Karpas-422 (cell line): Measurements from ENCODE around the gene CFAP210. TPM values are rescaled to one million over a fixed set of nuclear protein-coding genes. Genes with fewer than 3 reads are reported as not detected.
"Not testable (repeated sequence)": the region's sequence is repeated elsewhere in the genome, so short reads cannot be mapped to it uniquely, and the experiment has no call there.

Experiments used
- DNase-seq: peaks from one replicate; pipeline ENCODE4 v3.0.0-alpha.2; 2015
- H2AFZ ChIP-seq: fragments of 200-600 bp; sonication (generic); 2 replicates; pipeline ENCODE4 v1.6.1; 2014; ENCODE audit warnings: antibody characterized with exemption, low read length, mixed read lengths
- H3K27ac ChIP-seq: fragments of 200-600 bp; sonication (generic); 2 replicates; pipeline ENCODE4 v1.5.1; 2014; ENCODE audit warnings: mild to moderate bottlenecking, low read length, moderate library complexity
- H3K27me3 ChIP-seq: fragments of 200-600 bp; sonication (generic); 2 replicates; pipeline ENCODE4 v1.6.1; 2014; ENCODE audit warnings: low read length, mixed read lengths
- H3K36me3 ChIP-seq: fragments of 200-600 bp; sonication (generic); 2 replicates; pipeline ENCODE4 v1.6.1; 2014; ENCODE audit warnings: low read length, mixed read lengths; ENCODE audit not compliant: insufficient read depth
- H3K4me1 ChIP-seq: fragments of 200-600 bp; sonication (generic); 2 replicates; pipeline ENCODE4 v1.6.1; 2014; ENCODE audit warnings: mild to moderate bottlenecking, low read length, mixed read lengths
- H3K4me2 ChIP-seq: fragments of 200-600 bp; sonication (generic); 2 replicates; pipeline ENCODE4 v1.6.1; 2014; ENCODE audit warnings: low read length, low read depth, mild to moderate bottlenecking; ENCODE audit not compliant: poor library complexity, severe bottlenecking
- H3K4me3 ChIP-seq: fragments of 200-600 bp; sonication (generic); 2 replicates; pipeline ENCODE4 v1.5.1; 2014; ENCODE audit warnings: mild to moderate bottlenecking, antibody characterized with exemption, low read length, mixed read lengths
- H3K79me2 ChIP-seq: fragments of 200-600 bp; sonication (generic); 2 replicates; pipeline ENCODE4 v1.6.1; 2014; ENCODE audit warnings: mild to moderate bottlenecking, low read length, mixed read lengths
- H3K9ac ChIP-seq: fragments of 200-600 bp; sonication (generic); 2 replicates; pipeline ENCODE4 v1.6.0; 2014; ENCODE audit warnings: low read length
- H3K9me2 ChIP-seq: fragments of 200-600 bp; sonication (generic), shearing (Covaris generic); replicated peaks from 2 replicates; pipeline ENCODE4 v1.6.0; 2014; ENCODE audit warnings: mild to moderate bottlenecking, low read length, moderate library complexity; ENCODE audit not compliant: insufficient read depth
- H3K9me3 ChIP-seq: fragments of 300-700, 200-600 bp; sonication (generic); 2 replicates; pipeline ENCODE4 v1.6.1; 2014; ENCODE audit warnings: low read length, mixed read lengths
- H4K20me1 ChIP-seq: fragments of 200-600 bp; sonication (generic); 2 replicates; pipeline ENCODE4 v1.6.1; 2014; ENCODE audit warnings: mild to moderate bottlenecking, antibody characterized with exemption, low read length, low read depth; ENCODE audit not compliant: insufficient read depth
- total RNA-seq: library from RNA; depleted of rRNA; stranded (reverse); fragments of >200 nt; shearing (Covaris generic); gene quantifications from 2 replicates; pipeline ENCODE4 v1.2.3, GENCODE V29; 2014; ENCODE audit warnings: low replicate concordance

Gene CFAP210
- total RNA-seq, 1 experiment from 2014 or later: 0.07 TPM

- H3K27me3 ChIP-seq: no peaks in the 10 kb centered on the region; the same call in 1 of the 2 replicates
- H3K9me3 ChIP-seq: peaks cover 17% of the 10 kb centered on the region
- H3K27ac ChIP-seq: no peak overlapping the region
- DNase-seq: no peak
- no peaks in the 10 kb centered on the region for H3K9me2 ChIP-seq
- H4K20me1 ChIP-seq: no peaks in the 10 kb centered on the region
- no peak overlapping the region for H3K4me2 ChIP-seq
- H3K36me3 ChIP-seq: peaks cover 6% of the 10 kb centered on the region
- no peak overlapping the region for H2AFZ ChIP-seq
- no peak overlapping the region for H3K4me3 ChIP-seq
- no peak overlapping the region for H3K9ac ChIP-seq
- peaks cover 20% of the 10 kb centered on the region for H3K79me2 ChIP-seq
- peaks cover 23% of the 10 kb centered on the region for H3K4me1 ChIP-seq
Observed at GRCh38 chr2:169692718-169693117, 1.5 kb downstream of the CFAP210 start.

- no peak overlapping the region for H3K9ac ChIP-seq
- no peak for DNase-seq
- peaks cover 20% of the 10 kb centered on the region for H3K9me3 ChIP-seq
- no peaks in the 10 kb centered on the region for H3K9me2 ChIP-seq
- H2AFZ ChIP-seq: no peak overlapping the region
- H3K4me2 ChIP-seq: no peak overlapping the region
- no peaks in the 10 kb centered on the region for H4K20me1 ChIP-seq
- no peaks in the 10 kb centered on the region; the same call in 1 of the 2 replicates for H3K27me3 ChIP-seq
- peaks cover 15% of the 10 kb centered on the region for H3K79me2 ChIP-seq
- no peak overlapping the region for H3K27ac ChIP-seq
- no peaks in the 10 kb centered on the region; the same call in 1 of the 2 replicates for H3K36me3 ChIP-seq
- H3K4me1 ChIP-seq: peaks cover 26% of the 10 kb centered on the region
- H3K4me3 ChIP-seq: no peak overlapping the region
Observed at GRCh38 chr2:169690958-169691357, 3.2 kb downstream of the CFAP210 start.

DNA sequence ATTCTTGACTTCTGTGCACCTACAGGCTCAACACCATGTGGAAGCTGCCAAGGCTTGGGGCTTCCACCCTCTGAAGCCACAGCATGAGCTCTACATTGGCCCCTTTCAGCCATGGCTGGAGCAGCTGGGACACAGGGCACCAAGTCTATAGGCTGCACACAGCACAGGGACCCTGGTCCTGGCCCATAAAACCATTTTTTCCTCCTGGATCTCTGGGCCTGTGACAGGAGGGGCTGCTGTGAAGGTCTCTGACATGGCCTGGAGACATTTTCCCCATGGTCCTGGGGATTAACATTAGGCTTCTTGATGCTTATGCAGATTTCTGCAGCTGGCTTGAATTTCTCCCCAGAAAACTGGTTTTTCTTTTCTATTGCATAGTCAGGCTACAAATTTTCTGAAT lies 6.3 kb downstream of the CFAP210 start:
- not testable (repeated sequence) for H3K79me2 ChIP-seq, H3K9ac ChIP-seq, H3K4me1 ChIP-seq, H3K9me2 ChIP-seq, H2AFZ ChIP-seq, H3K27me3 ChIP-seq, H3K36me3 ChIP-seq, H3K4me2 ChIP-seq, H4K20me1 ChIP-seq, H3K4me3 ChIP-seq, H3K27ac ChIP-seq, DNase-seq
- H3K9me3 ChIP-seq: peaks cover 20% of the 10 kb centered on the region

DNA sequence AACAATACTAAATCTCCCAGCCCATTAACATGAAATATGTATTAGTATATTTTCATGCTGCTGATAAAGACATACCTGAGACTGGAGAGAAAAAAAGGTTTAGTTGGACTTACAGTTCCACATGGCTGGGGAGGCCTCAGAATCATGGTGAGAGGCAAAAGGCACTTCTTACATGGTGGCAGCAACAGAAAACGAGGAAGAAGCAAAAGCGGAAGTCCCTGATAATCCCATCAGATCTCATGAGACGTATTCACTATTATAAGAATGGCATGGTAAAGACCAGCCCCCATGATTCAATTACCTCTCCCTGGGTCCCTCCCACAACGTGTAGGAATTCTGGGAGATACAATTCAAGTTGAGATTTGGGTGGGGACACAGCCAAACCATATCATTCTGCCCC lies 7.4 kb downstream of the CFAP210 start:
- H3K9ac ChIP-seq, H3K27me3 ChIP-seq, H3K4me1 ChIP-seq, H3K9me2 ChIP-seq, H3K36me3 ChIP-seq, H3K4me3 ChIP-seq, H3K79me2 ChIP-seq, H4K20me1 ChIP-seq, H2AFZ ChIP-seq, H3K27ac ChIP-seq, H3K4me2 ChIP-seq: not testable (repeated sequence)
- peaks cover 20% of the 10 kb centered on the region for H3K9me3 ChIP-seq
- peak; percentile 64 for DNase-seq

DNA sequence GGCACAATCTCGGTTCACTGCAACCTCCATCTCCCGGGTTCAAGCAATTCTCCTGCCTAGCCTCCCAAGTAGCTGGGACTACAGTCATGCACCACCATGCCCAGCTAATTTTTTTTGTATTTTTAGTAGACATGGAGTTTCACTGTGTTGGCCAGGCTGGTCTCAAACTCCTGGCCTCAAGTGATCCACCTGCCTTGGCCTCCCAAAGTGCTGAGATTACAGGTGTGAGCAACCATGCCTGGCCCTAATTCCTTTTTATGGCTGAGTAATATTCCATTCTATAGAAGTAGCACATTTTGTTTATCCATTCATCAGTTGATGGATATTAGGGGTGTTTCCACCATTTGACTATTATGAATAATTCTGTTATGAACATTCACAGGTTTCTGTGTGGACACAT lies 9.5 kb downstream of the CFAP210 start:
- not testable (repeated sequence) for H3K79me2 ChIP-seq, H4K20me1 ChIP-seq, H3K36me3 ChIP-seq, H3K9me2 ChIP-seq, H3K9ac ChIP-seq, H2AFZ ChIP-seq, H3K27ac ChIP-seq, H3K4me1 ChIP-seq, H3K27me3 ChIP-seq, DNase-seq, H3K4me3 ChIP-seq, H3K4me2 ChIP-seq
- peaks cover 11% of the 10 kb centered on the region for H3K9me3 ChIP-seq

DNA sequence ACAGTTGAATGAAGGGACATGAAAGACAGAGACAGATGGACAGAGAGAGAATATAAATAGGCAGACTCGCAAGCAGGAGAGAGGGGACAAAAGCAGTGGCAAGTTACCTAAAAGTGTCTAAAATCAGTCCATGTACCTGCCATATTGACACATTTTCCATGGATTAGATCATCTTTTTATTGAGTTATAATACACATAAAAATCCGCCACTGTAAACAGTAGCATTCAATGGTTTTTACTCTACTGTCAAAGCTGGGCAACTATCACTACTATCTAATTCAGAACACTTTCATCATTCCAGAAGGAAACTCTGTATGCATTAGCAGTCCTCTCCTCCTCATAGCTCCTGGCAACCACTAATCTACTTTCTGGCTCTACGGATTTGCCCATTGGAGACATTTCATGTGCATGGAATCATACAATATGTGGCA lies 10.1 kb downstream of the CFAP210 start:
- no peak overlapping the region for H3K4me2 ChIP-seq
- H3K79me2 ChIP-seq: no peaks in the 10 kb centered on the region
- no peak overlapping the region for H2AFZ ChIP-seq
- no peak overlapping the region for H3K9ac ChIP-seq
- no peaks in the 10 kb centered on the region for H3K27me3 ChIP-seq
- H3K27ac ChIP-seq: no peak overlapping the region
- no peak for DNase-seq
- peaks cover 7% of the 10 kb centered on the region; the same call in 1 of the 2 replicates for H3K9me3 ChIP-seq
- H3K36me3 ChIP-seq: no peaks in the 10 kb centered on the region; the same call in 1 of the 2 replicates
- H3K4me3 ChIP-seq: no peak overlapping the region
- no peaks in the 10 kb centered on the region for H3K9me2 ChIP-seq
- peaks cover 4% of the 10 kb centered on the region; the same call in 1 of the 2 replicates for H3K4me1 ChIP-seq
- no peaks in the 10 kb centered on the region for H4K20me1 ChIP-seq

DNA sequence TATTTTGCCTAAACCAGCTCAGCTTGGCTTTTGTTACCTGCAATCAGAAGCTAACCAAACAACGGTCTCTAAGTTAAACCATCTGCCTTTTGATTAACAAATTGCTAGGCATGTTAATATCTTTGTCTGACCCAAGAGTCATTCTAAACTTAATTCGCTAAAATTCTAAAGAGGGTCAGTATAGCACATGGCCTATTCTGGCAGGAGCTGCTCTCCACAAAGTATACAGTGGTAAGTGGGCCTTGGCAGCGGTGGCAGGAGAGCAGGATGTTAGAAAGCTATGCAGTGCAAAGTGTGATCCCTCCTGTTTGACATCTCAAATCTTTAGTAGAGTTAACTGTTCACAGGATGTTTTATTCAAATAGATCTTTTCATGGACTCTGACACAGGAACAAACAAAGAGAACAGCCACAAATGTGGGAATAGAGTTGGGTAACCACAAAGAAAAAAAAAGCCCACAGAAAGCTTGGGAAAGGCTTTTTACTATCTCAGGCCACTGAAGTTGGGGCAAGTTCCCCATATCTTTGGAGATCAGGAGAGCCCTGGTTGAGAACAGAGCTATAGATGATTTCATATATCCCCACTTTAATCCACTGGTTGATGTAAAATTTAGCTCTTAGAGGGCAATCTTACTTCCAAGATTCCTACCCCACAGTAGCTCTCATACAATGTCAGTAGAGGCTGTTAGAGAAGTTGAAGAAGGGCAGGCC lies 10.6 kb downstream of the CFAP210 start:
- Histone ChIP-seq H4K20me1 (no peaks in the 10 kb centered on the region), H2AFZ (no peak overlapping the region; the same call in 1 of the 2 replicates), H3K4me1 (peaks cover 4% of the 10 kb centered on the region; the same call in 1 of the 2 replicates), H3K9me3 (peaks cover 7% of the 10 kb centered on the region; the same call in 1 of the 2 replicates), H3K79me2 (no peaks in the 10 kb centered on the region), H3K9ac (no peak overlapping the region), H3K4me3 (no peak overlapping the region), H3K9me2 (no peaks in the 10 kb centered on the region), H3K27ac (no peak overlapping the region), H3K4me2 (no peak overlapping the region), H3K27me3 (no peaks in the 10 kb centered on the region), H3K36me3 (no peaks in the 10 kb centered on the region; the same call in 1 of the 2 replicates)
- no peak for DNase-seq

DNA sequence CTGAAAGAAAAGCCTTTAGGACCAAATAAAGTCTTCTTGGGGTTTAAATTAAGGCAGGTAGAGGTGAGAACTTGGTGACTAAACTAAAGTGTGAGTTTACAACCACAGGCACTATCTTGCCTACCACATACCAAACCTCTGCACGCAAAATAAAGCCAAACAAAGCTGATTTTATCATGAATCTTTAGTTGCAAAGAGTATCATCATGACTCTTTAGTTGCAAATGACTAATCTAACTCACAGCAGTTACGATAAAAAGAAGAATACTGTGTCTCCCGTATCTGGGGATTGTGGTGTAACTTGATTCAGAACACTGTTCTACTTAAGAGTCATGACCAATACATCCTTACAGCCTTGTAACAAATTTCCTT lies 11.2 kb downstream of the CFAP210 start:
- Histone ChIP-seq H2AFZ (no peak overlapping the region; the same call in 1 of the 2 replicates), H4K20me1 (no peaks in the 10 kb centered on the region), H3K9ac (no peak overlapping the region), H3K27me3 (no peaks in the 10 kb centered on the region), H3K27ac (no peak overlapping the region), H3K4me1 (peaks cover 4% of the 10 kb centered on the region; the same call in 1 of the 2 replicates), H3K9me2 (no peaks in the 10 kb centered on the region), H3K79me2 (no peaks in the 10 kb centered on the region), H3K4me3 (no peak overlapping the region), H3K4me2 (no peak overlapping the region), H3K36me3 (no peaks in the 10 kb centered on the region; the same call in 1 of the 2 replicates), H3K9me3 (peaks cover 7% of the 10 kb centered on the region; the same call in 1 of the 2 replicates)
- no peak for DNase-seq
